Activated CD4-positive, alpha-beta T cell treated with anti-CD3 and anti-CD28 coated beads for 48 hours (primary cell): ENCODE data around the gene SLC25A47.
A peak's percentile ranks its signal among the peaks of the same experiment; 100 is the strongest.
"Not testable (repeated sequence)": the region's sequence is repeated elsewhere in the genome, so short reads cannot be mapped to it uniquely, and the experiment has no call there.

Experiments used
- DNase-seq: peaks from one replicate; pipeline ENCODE4 v3.0.0-alpha.2; 2020

The SLC25A47 gene

GRCh38 chr14:100290607-100291304 is 32.4 kb upstream of the SLC25A47 start:
- no peak for DNase-seq

GRCh38 chr14:100291305-100292075 is 31.6 kb upstream of the SLC25A47 start:
- no peak for DNase-seq

- DNase-seq, result no peak
Measured at GRCh38 chr14:100292301-100292775, 30.8 kb upstream of the SLC25A47 start.

GRCh38 chr14:100292776-100293461 is 30.2 kb upstream of the SLC25A47 start:
- no peak for DNase-seq

GRCh38 chr14:100293497-100294212 is 29.5 kb upstream of the SLC25A47 start:
- DNase-seq, result no peak

GRCh38 chr14:100294213-100294962 is 28.8 kb upstream of the SLC25A47 start:
- no peak for DNase-seq

- DNase-seq, result no peak
Measured at GRCh38 chr14:100294963-100295330, 28.2 kb upstream of the SLC25A47 start.

GRCh38 chr14:100295376-100296105 is 27.6 kb upstream of the SLC25A47 start:
- no peak for DNase-seq

GRCh38 chr14:100296106-100296651 is 27.0 kb upstream of the SLC25A47 start:
- no peak for DNase-seq

- not testable (repeated sequence) for DNase-seq
Measured at GRCh38 chr14:100296729-100297128, 26.4 kb upstream of the SLC25A47 start.

GRCh38 chr14:100297320-100298300 is 25.5 kb upstream of the SLC25A47 start:
- DNase-seq, result no peak

- no peak for DNase-seq
Measured at GRCh38 chr14:100298551-100299237, 24.4 kb upstream of the SLC25A47 start.

GRCh38 chr14:100299238-100299560 is 23.9 kb upstream of the SLC25A47 start:
- DNase-seq, result no peak

- DNase-seq, result no peak
Measured at GRCh38 chr14:100302616-100303015, 20.5 kb upstream of the SLC25A47 start.

- DNase-seq, result no peak
Measured at GRCh38 chr14:100303179-100303578, 20.0 kb upstream of the SLC25A47 start.

GRCh38 chr14:100303925-100304324 is 19.2 kb upstream of the SLC25A47 start:
- DNase-seq, result no peak

GRCh38 chr14:100304825-100305323 is 18.3 kb upstream of the SLC25A47 start:
- peak; percentile 32 for DNase-seq

GRCh38 chr14:100305324-100306100 is 17.6 kb upstream of the SLC25A47 start:
- peak; percentile 32 for DNase-seq
